Measurements from ENCODE around the gene STAB1. TPM values are rescaled to one million over a fixed set of nuclear protein-coding genes. Genes with fewer than 3 reads are reported as not detected.

STAB1 gene
- total RNA-seq, 1 donor from 2014 or later = 0.46 TPM

GRCh38 chr3:52493232-52494017, 1.7 kb upstream of the STAB1 start:
- Mint-ChIP-seq H3K27ac (no peak overlapping the region), H3K4me1 (ENCODE audit: low read depth) (peaks cover 2% of the 10 kb centered on the region), H3K27me3 (no peaks in the 10 kb centered on the region), H3K36me3 (ENCODE audit: insufficient read depth) (peaks cover 1% of the 10 kb centered on the region), H3K9me3 (ENCODE audit: low read depth) (no peaks in the 10 kb centered on the region), H3K4me3 (ENCODE audit: low read depth) (no peak overlapping the region)
- no peak for TF ChIP-seq CTCF (IDR thresholded peaks at IDR 0.05; ENCODE audit: unreplicated experiment)
- DNase-seq (ENCODE audit: low spot score, unreplicated experiment) = no peak

GRCh38 chr3:52494445-52494844, 693 bp upstream of the STAB1 start:
- peak; percentile 10 for TF ChIP-seq CTCF (IDR thresholded peaks at IDR 0.05; ENCODE audit: unreplicated experiment)
- Mint-ChIP-seq H3K27me3 (no peaks in the 10 kb centered on the region), H3K9me3 (ENCODE audit: low read depth) (no peaks in the 10 kb centered on the region), H3K4me3 (ENCODE audit: low read depth) (no peak overlapping the region), H3K27ac (peak overlapping the region; percentile 93), H3K4me1 (ENCODE audit: low read depth) (peaks cover 2% of the 10 kb centered on the region), H3K36me3 (ENCODE audit: insufficient read depth) (peaks cover 1% of the 10 kb centered on the region)
- DNase-seq (ENCODE audit: low spot score, unreplicated experiment) = no peak

DNA sequence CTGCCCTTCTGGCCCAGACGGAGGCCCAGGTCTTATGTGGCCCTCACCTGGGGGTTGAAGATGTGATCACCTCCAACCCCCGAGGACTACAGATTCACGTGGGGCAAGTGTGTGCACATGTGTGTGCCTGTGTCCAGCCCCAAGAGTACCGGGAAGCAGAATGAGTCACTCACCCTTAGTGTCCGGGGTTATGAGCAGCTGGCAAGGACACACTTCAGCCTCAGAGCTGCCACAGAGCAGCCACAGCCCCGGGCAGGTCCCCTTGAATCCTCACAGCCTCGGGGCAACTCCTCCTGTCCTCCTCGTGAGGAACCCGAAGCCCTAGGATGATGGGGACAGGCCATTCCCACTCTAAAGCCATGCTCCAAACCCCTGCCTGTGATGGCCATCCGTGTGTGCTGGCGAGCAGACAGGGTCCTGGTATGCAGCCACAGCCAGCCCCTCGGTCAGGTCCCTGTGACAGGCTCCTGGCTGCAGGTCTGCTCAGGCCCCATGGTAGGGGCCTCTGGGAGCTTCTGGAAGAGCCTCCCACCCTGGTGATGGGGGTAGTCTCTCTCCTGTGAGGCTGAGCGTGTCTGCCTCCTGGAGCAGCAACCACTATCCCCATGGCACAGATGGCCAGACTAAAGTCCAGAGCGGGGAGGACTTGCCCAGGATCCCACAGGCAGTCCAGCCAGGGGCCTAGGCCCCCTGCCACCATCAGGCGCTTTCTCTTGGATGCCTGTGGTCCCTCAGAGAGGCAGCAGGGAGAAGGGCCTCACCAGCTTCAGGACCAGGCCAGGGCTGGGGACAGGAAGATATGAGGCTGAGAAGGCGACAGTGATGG, 852 bp downstream of the STAB1 start:
- H3K4me3 Mint-ChIP-seq (ENCODE audit: low read depth) = no peak overlapping the region
- no peaks in the 10 kb centered on the region for H3K9me3 Mint-ChIP-seq (ENCODE audit: low read depth)
- DNase-seq (ENCODE audit: low spot score, unreplicated experiment) = no peak
- H3K4me1 Mint-ChIP-seq (ENCODE audit: low read depth) = peaks cover 2% of the 10 kb centered on the region
- H3K36me3 Mint-ChIP-seq (ENCODE audit: insufficient read depth) = peaks cover 1% of the 10 kb centered on the region
- no peak for TF ChIP-seq CTCF (IDR thresholded peaks at IDR 0.05; ENCODE audit: unreplicated experiment)
- H3K27ac Mint-ChIP-seq = no peak overlapping the region
- no peaks in the 10 kb centered on the region for H3K27me3 Mint-ChIP-seq

GRCh38 chr3:52498137-52499054, 3.3 kb downstream of the STAB1 start:
- H3K9me3 Mint-ChIP-seq (ENCODE audit: low read depth) = no peaks in the 10 kb centered on the region
- H3K27ac Mint-ChIP-seq = no peak overlapping the region
- no peak overlapping the region for H3K4me3 Mint-ChIP-seq (ENCODE audit: low read depth)
- H3K27me3 Mint-ChIP-seq = no peaks in the 10 kb centered on the region
- DNase-seq (ENCODE audit: low spot score, unreplicated experiment) = no peak
- TF ChIP-seq CTCF (IDR thresholded peaks at IDR 0.05; ENCODE audit: unreplicated experiment) = no peak
- no peaks in the 10 kb centered on the region for H3K36me3 Mint-ChIP-seq (ENCODE audit: insufficient read depth)
- peaks cover 2% of the 10 kb centered on the region for H3K4me1 Mint-ChIP-seq (ENCODE audit: low read depth)

DNA sequence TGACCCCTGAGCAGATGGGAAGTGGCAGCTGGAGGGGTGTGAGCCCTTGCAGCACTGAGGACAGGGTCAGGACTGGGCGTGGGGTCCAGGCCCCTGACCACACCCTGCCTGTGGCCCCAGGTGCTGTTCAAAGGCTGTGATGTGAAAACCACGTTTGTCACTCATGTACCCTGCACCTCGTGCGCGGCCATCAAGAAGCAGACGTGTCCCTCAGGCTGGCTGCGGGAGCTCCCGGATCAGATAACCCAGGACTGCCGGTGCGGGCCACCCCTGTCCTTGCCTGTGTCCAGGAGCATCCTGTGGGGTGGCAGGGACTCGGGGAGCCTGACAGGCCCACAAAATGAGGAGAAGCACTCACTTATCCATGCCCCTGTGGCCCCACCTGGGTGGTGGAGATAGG, 5.9 kb downstream of the STAB1 start:
- DNase-seq (ENCODE audit: low spot score, unreplicated experiment) = no peak
- H3K27ac Mint-ChIP-seq = no peak overlapping the region
- TF ChIP-seq CTCF (IDR thresholded peaks at IDR 0.05; ENCODE audit: unreplicated experiment) = no peak
- H3K9me3 Mint-ChIP-seq (ENCODE audit: low read depth) = no peaks in the 10 kb centered on the region
- no peaks in the 10 kb centered on the region for H3K36me3 Mint-ChIP-seq (ENCODE audit: insufficient read depth)
- H3K4me1 Mint-ChIP-seq (ENCODE audit: low read depth) = peaks cover 1% of the 10 kb centered on the region
- H3K27me3 Mint-ChIP-seq = no peaks in the 10 kb centered on the region
- no peak overlapping the region for H3K4me3 Mint-ChIP-seq (ENCODE audit: low read depth)
